Adrenal gland (tissue), 12 donors: ENCODE results near the gene TGFA. TPM values are rescaled to one million over a fixed set of nuclear protein-coding genes. Genes with fewer than 3 reads are reported as not detected.
A peak's percentile ranks its signal among the peaks of the same experiment; 100 is the strongest.

Experiments used
- DNase-seq, 7 donors: peaks; one replicate each; pipeline ENCODE4 v3.0.0-alpha.2; 2019 to 2020
- H3K27ac ChIP-seq, 5 donors: fragments of 200-600 bp; sonication (generic) in 4 of 5; 1 replicate in 3 of 5; 2 replicates in 2 of 5; pipeline versions ENCODE4 v1.5.1 to v1.8.0; 2016 to 2020; ENCODE audit warnings: mild to moderate bottlenecking in 1 of 5
- H3K27me3 ChIP-seq: fragments of 200-600 bp; 2 replicates; pipeline ENCODE4 v1.8.0; 2021
- H3K36me3 ChIP-seq, 2 donors: fragments of 200-600 bp; replicated peaks in 1 of 2; 1 replicate in 1 of 2; 2 replicates in 1 of 2; pipeline versions ENCODE4 v1.5.1 to v1.8.0; 2018 to 2022
- H3K4me1 ChIP-seq, 2 donors: fragments of 200-600 bp; replicated peaks in 1 of 2; 1 replicate in 1 of 2; 2 replicates in 1 of 2; pipeline versions ENCODE4 v1.5.1 to v1.8.0; 2018 to 2021
- H3K4me3 ChIP-seq, 4 donors: fragments of 200-600 bp; sonication (generic) in 3 of 4; one replicate each; pipeline ENCODE4 v1.5.1; 2016 to 2018
- H3K9me3 ChIP-seq, 3 donors: fragments of 200-600 bp; sonication (generic) in 1 of 3; replicated peaks in 1 of 3; 1 replicate in 2 of 3; 2 replicates in 1 of 3; pipeline versions ENCODE4 v1.5.1 to v1.8.0; 2016 to 2021
- CTCF ChIP-seq, 6 experiments: fragments of 450-650 bp in 4 of 6; fragments of 200-600 bp in 2 of 6; sonication (generic) in 1 of 6; IDR thresholded peaks; 1 replicate in 5 of 6; 2 replicates in 1 of 6; pipeline versions ENCODE4 v1.5.1 to v1.8.0; 2016 to 2021; ENCODE audit warnings: antibody characterized with exemption in 6 of 6, mild to moderate bottlenecking in 2 of 6, moderate library complexity in 1 of 6
- POLR2A ChIP-seq, 2 donors: fragments of 450-650 bp; IDR thresholded peaks; one replicate each; pipeline ENCODE4 v1.6.1; 2017; ENCODE audit warnings: antibody characterized with exemption in 2 of 2, mild to moderate bottlenecking in 2 of 2, moderate library complexity in 1 of 2
- WGBS, 4 donors: extraction: QIAGEN DNeasy Blood & Tissue Kit in 2 of 4; methylation state at CpG; one replicate each; pipeline versions ENCODE4 v1.1.5 to v1.1.7; 2013 to 2017; 5-methylcytosine and 5-hydroxymethylcytosine counted together
- intact Hi-C, 2 donors: fragments of 100-400 bp; cut with DNase I; formaldehyde crosslinking; loops; one replicate each; pipeline versions ENCODE4 v1.14.1 to v1.15.0; 2022 to 2023
- polyA plus RNA-seq, 3 donors: library from polyadenylated mRNA; stranded (reverse); fragments of 200-250 nt in 2 of 3; fragments of 350-450 nt in 1 of 3; fragmentation: Illumina TruSeq in 1 of 3; extraction: RNeasy Lipid Tissue Mini Kit (QIAGEN cat#74804) in 1 of 3; gene quantifications; one replicate each; pipeline ENCODE4 v1.2.3, GENCODE V29; 2013 to 2014
- total RNA-seq, 9 donors: library from RNA; depleted of rRNA in 4 of 9; stranded (reverse); fragments of >200 nt in 4 of 9; fragments of 120-200 nt in 1 of 9; fragmentation: NEBNext Ultra II Directional in 1 of 9; extraction: Animal tissue kit (Norgen Biotek cat#: 25700) in 1 of 9; gene quantifications; one replicate each; pipeline versions ENCODE4 v1.1.0 to v1.2.4, GENCODE V29; 2013 to 2023
- donor health status: healthy with polysubstance abuse.
- donor health status: Bipolar disorder and iron deficiency.
- donor health status: DM: yes; HTN: yes; CAD: no.
- donor health status: DM: no; HTN: no; CAD: no.
- donor health status: DM: no; HTN: no; CAD: no.
- donor health status: DM: yes; HTN: yes; CAD: no.

TGFA gene
- total and polyA plus RNA-seq, 12 donors: 0.11 to 8.2 (median 0.75) TPM

- no peak for DNase-seq
- H3K4me3 ChIP-seq: no peak overlapping the region
- no peak for TF ChIP-seq POLR2A (IDR thresholded peaks at IDR 0.05)
- peak in 1 of 6 experiments; percentile 12 for TF ChIP-seq CTCF (IDR thresholded peaks at IDR 0.05)
- intact Hi-C loops: no loop called here
- no peak overlapping the region for H3K27ac ChIP-seq
- H3K9me3 ChIP-seq: no peaks in the 10 kb centered on the region
- no peaks in the 10 kb centered on the region for H3K36me3 ChIP-seq
- H3K27me3 ChIP-seq: peaks cover 8% of the 10 kb centered on the region
- no peaks in the 10 kb centered on the region for H3K4me1 ChIP-seq
These were observed 55.6 kb downstream of the TGFA start for GRCh38 chr2:70498054-70498453.

DNA sequence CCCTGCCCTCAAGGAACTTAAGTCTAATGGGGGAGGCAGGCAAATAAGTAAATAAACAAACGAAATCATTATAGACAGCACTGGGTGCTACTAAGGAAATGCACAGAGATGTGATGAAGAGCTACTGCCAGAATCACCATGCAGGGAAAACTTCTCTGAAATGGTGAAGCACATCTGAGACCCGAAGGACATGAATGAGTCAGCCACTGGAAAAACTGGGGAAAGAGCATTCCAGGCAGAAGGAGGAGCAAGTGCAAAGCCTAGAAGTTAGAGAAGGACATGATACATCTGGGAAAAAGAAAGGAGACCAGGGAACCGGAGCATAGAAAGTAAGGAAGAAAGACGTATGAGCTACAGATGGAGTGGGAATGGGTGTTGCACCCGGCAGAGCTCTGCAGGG lies 56.8 kb downstream of the TGFA start:
- Histone ChIP-seq H3K9me3 (no peaks in the 10 kb centered on the region), H3K4me3 (no peak overlapping the region), H3K4me1 (no peaks in the 10 kb centered on the region), H3K27me3 (peaks cover 1% of the 10 kb centered on the region), H3K27ac (no peak overlapping the region), H3K36me3 (no peaks in the 10 kb centered on the region)
- intact Hi-C loops: no loop called here
- peak in 3 of 7 donors; percentile 19 to 41 (median 37) for DNase-seq
- WGBS, 4 donors: 43 to 53% (median 49%) methylated on average over 5 of the region's 5 CpGs
- TF ChIP-seq POLR2A (IDR thresholded peaks at IDR 0.05) (no peak), CTCF (IDR thresholded peaks at IDR 0.05) (no peak)

DNA sequence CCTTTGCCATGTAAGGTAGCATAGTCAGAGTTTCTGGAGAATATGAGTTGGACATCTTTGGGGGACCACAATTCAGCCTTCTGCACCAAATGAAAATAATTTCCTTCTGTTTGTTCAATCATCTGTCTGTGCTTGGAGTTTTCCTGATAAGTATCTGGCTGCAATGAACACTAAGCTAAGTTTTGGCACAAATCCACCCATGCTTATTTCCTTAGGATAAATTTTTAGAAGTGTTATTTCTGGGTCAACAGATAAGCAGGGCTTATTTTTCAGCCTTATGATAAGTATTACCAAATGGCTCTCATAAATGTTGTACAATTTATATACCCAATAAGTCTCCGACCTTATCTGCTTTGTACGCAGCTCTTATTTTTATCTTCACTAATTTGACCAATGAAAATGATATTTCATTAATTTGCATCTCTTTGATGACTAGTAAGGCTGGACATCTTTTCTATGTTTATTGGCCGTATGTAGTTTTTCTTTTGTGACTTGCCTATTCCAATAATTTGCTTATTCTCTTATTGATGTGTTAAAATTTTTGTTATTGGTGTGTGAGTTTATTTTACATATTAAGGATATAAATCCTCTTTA lies 59.2 kb downstream of the TGFA start:
- intact Hi-C loops: no loop called here
- Histone ChIP-seq H3K4me1 (no peaks in the 10 kb centered on the region), H3K27ac (no peak overlapping the region), H3K9me3 (no peaks in the 10 kb centered on the region), H3K36me3 (no peaks in the 10 kb centered on the region), H3K27me3 (no peaks in the 10 kb centered on the region), H3K4me3 (no peak overlapping the region)
- WGBS, 4 donors: 64 to 78% (median 74%) methylated on average over 3 of the region's 3 CpGs
- TF ChIP-seq POLR2A (IDR thresholded peaks at IDR 0.05) (no peak), CTCF (IDR thresholded peaks at IDR 0.05) (no peak)
- no peak for DNase-seq

DNA sequence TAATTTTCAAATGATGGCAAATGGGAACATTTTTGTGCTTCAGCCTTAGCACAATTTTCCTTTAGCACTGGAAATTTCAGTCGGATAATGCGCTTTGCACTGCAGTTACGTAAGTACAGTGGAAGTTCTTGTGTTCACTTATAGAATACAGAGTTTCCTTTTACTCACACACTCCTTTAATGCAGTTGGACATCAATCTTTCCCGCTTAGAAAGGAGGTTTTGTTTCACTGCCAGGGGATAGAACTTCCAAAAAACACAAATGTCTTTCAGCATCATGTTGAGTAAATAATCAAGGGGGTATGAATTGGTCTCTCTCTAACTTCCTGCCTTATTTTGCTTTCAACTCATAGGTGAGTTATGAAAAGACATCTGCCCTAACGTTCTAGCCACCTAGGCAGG lies 63.2 kb downstream of the TGFA start:
- H3K4me3 ChIP-seq: no peak overlapping the region
- 63 to 83% (median 69%) methylated on average over 5 of the region's 5 CpGs for WGBS, 4 donors
- no peak overlapping the region for H3K27ac ChIP-seq
- H3K4me1 ChIP-seq: no peaks in the 10 kb centered on the region
- H3K9me3 ChIP-seq: no peaks in the 10 kb centered on the region
- intact Hi-C loops: no loop called here
- H3K36me3 ChIP-seq: no peaks in the 10 kb centered on the region
- TF ChIP-seq POLR2A (IDR thresholded peaks at IDR 0.05) (no peak), CTCF (IDR thresholded peaks at IDR 0.05) (no peak)
- no peak for DNase-seq
- no peaks in the 10 kb centered on the region for H3K27me3 ChIP-seq
